ENCODE results near the gene CADPS.

DNA sequence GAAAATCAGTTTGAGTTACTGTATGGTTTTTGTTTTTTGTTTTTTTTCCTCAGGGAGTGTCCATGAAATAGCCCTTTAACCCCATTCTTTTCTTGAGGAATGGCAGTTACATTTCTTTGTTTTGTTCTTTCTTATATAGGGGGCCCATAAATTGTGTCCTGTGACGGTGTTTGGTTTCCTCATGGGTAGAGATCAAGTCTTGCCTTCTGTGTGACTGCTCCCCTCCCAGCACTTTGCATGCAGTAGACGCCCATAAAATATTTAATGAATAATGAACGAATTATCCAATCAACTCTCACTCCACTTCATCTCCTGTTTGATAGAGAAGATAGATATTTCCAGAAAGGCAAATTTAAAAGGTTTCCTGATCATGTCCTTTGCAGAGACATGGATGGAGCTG is 78.1 kb downstream of the CADPS start:
- TF ChIP-seq, protein P1, sequence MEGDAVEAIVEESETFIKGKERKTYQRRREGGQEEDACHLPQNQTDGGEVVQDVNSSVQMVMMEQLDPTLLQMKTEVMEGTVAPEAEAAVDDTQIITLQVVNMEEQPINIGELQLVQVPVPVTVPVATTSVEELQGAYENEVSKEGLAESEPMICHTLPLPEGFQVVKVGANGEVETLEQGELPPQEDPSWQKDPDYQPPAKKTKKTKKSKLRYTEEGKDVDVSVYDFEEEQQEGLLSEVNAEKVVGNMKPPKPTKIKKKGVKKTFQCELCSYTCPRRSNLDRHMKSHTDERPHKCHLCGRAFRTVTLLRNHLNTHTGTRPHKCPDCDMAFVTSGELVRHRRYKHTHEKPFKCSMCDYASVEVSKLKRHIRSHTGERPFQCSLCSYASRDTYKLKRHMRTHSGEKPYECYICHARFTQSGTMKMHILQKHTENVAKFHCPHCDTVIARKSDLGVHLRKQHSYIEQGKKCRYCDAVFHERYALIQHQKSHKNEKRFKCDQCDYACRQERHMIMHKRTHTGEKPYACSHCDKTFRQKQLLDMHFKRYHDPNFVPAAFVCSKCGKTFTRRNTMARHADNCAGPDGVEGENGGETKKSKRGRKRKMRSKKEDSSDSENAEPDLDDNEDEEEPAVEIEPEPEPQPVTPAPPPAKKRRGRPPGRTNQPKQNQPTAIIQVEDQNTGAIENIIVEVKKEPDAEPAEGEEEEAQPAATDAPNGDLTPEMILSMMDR (IDR thresholded peaks at IDR 0.05): no peak
- no peak for TF ChIP-seq ZFX (IDR thresholded peaks at IDR 0.05; ENCODE audit: borderline replicate concordance)

All from 22Rv1 (cell line).